Retinal pigment epithelial cell (primary cell): Measurements from ENCODE around the gene CCDC51.
"Not testable (repeated sequence)": the region's sequence is repeated elsewhere in the genome, so short reads cannot be mapped to it uniquely, and the experiment has no call there.

Experiments
- DNase-seq: peaks from one replicate; pipeline ENCODE4 v3.0.0-alpha.2; 2010; ENCODE audit warnings: low read depth
- H3K4me3 ChIP-seq: 2 replicates; pipeline ENCODE4 v1.5.1; 2011; ENCODE audit warnings: mild to moderate bottlenecking, low read length, control low read depth, moderate library complexity
- TF ChIP-seq, protein P1 (sequence below): conservative IDR thresholded peaks from 2 replicates; pipeline ENCODE4 v1.5.1; 2011; ENCODE audit warnings: low read depth, low read length, control low read depth, inconsistent platforms

CCDC51 gene

DNA sequence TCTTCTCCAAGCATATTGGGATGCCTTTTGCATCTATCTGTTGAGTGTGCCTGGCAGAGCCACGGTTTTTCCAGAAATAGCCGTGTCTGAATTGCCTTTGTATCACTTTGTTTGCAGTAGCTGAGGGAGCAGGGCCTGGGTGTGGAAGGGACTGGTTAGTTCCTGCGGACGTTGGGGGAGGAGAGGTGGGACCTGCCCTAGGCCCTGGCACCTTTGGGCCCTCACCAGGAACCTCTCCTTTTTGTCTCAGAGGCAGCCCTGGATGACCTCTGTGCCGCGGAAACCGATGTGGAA lies 25.3 kb upstream of the CCDC51 start:
- DNase-seq = no peak
- no peak overlapping the region for H3K4me3 ChIP-seq
- TF ChIP-seq, protein P1, sequence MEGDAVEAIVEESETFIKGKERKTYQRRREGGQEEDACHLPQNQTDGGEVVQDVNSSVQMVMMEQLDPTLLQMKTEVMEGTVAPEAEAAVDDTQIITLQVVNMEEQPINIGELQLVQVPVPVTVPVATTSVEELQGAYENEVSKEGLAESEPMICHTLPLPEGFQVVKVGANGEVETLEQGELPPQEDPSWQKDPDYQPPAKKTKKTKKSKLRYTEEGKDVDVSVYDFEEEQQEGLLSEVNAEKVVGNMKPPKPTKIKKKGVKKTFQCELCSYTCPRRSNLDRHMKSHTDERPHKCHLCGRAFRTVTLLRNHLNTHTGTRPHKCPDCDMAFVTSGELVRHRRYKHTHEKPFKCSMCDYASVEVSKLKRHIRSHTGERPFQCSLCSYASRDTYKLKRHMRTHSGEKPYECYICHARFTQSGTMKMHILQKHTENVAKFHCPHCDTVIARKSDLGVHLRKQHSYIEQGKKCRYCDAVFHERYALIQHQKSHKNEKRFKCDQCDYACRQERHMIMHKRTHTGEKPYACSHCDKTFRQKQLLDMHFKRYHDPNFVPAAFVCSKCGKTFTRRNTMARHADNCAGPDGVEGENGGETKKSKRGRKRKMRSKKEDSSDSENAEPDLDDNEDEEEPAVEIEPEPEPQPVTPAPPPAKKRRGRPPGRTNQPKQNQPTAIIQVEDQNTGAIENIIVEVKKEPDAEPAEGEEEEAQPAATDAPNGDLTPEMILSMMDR = no peak

DNA sequence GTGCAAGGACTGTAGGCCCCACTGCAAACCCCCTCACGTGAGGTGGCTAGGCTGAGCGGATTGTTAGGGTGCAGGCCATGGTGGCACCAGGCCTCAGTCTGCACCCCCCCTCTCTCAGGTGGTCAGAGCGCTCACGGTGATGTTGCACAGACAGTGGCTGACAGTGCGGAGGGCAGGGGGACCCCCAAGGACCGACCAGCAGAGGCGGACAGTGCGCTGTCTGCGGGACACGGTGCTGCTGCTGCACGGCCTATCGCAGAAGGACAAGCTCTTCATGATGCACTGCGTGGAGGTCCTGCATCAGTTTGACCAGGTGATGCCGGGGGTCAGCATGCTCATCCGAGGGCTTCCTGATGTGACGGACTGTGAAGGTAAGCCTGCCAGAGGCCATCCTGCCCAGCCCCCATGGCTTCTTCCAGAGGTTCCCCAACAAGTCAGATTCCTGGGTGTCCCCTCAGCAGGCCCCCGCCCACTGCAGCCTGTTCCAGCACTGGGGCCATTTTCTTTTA lies 24.8 kb upstream of the CCDC51 start:
- DNase-seq = no peak
- TF ChIP-seq, protein P1 = no peak
- no peak overlapping the region for H3K4me3 ChIP-seq

DNA sequence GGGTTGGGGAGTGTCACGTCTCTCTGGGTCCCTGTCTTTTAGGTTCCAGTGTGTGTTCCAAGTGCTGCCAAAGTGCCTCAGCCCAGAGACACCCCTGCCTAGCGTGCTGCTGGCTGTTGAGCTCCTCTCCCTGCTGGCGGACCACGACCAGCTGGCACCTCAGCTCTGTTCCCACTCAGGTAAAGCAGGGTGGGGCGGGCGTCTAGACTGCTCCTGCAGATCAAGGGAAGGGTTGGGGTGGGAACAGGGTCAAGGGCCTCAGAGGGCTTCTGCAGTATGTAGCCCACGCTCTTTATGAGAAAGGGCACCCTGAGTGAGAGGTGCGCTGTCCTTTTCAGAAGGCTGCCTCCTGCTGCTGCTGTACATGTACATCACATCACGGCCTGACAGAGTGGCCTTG lies 23.8 kb upstream of the CCDC51 start:
- H3K4me3 ChIP-seq = no peak overlapping the region
- TF ChIP-seq, protein P1 = no peak
- DNase-seq = no peak

DNA sequence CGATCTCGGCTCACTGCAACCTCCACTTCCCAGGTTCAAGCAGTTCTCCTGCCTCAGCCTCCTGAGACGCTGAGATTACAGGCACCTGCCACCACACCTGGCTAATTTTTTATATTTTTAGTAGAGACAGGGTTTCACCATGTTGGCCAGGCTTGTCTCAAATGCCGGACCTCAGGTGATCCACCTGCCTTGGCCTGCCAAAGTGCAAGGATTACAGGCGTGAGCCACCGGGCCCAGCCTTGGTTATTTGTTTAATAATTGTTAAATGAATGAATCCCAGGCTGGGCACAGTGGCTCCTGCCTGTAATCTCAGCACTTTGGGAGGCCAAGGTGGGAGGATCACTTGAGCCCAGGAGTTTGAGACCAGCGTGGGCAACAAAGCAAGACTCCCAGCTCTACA lies 21.8 kb upstream of the CCDC51 start:
- not testable (repeated sequence) for H3K4me3 ChIP-seq, DNase-seq

DNA sequence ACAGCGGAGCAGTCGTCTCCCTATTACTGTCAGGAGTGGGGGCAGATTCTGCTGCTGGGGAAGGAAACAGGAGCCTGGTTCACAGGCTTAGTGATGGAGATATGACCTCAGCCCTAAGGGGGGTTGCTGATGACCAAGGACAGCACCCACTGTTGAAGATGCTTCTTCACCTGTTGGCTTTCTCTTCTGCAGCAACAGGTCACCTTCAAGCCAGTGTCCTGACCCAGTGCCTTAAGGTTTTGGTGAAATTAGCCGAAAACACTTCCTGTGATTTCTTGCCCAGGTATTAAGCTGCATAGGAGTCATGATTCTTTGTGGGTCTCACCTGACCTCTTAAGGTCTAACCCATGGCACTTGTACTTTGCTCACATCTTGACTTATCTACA lies 20.6 kb upstream of the CCDC51 start:
- DNase-seq = no peak
- H3K4me3 ChIP-seq = no peak overlapping the region
- TF ChIP-seq, protein P1 = no peak

DNA sequence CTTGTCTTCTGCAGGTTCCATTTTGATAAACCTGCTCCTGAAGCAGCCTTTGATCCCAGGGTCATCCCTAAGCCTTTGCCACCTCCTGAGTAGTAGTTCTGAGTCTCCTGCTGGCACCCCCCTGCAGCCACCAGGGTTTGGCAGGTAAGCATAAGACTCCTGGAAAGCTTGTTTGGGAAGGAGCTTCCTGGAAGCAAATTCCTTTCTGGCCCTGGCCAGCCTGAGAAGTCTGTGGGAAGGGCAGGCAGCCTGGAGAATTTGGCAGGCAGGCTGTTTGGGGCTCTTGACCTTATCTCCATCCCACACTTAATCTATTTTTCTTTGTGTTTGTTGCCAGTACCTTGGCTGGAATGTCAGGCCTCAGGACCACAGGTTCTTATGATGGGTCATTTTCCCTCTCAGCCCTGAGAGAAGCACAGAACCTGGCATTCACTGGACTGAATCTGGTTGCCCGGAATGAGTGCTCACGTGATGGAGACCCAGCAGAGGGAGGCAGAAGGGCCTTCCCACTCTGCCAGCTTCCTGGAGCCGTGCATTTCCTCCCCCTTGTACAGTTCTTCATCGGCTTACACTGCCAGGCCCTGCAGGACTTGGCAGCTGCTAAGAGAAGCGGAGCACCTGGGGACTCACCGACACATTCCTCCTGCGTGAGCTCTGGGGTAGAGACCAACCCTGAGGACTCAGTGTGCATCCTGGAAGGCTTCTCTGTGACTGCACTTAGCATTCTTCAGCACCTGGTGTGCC lies 20.0 kb upstream of the CCDC51 start:
- TF ChIP-seq, protein P1 = no peak
- H3K4me3 ChIP-seq = no peak overlapping the region
- no peak for DNase-seq

DNA sequence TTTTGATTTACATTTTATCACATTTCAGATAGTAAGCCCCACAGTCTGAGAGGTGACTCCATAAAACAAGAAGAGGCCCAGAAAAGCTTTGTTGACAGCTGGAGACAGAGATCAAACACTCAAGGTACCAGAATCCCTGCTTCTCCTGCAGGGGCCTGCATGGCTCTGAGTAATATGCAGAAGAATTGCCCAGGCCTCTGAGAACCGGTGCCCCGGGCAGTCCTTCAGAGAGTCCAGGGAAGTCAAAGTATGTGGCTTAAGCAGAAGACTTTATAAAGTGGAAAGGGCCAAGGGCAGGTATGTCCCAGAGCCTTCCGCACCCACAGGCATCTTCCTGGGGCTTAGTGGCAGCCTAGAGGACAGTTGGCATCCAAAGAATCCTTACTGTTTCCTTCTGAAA lies 19.4 kb upstream of the CCDC51 start:
- TF ChIP-seq, protein P1 = no peak

More for the DNA sequence above, 19.4 kb upstream of the CCDC51 start:
- H3K4me3 ChIP-seq = no peak overlapping the region
- no peak for DNase-seq
